GM21526 (cell line): Measurements from ENCODE around the gene GRIK4.

Experiments used
- ATAC-seq: cut with Tn5 transposase; IDR thresholded peaks from one replicate; pipeline ENCODE4 v1.9.1; 2021; ENCODE audit warnings: moderate library complexity; ENCODE audit not compliant: unreplicated experiment, low FRiP score

The GRIK4 gene

DNA sequence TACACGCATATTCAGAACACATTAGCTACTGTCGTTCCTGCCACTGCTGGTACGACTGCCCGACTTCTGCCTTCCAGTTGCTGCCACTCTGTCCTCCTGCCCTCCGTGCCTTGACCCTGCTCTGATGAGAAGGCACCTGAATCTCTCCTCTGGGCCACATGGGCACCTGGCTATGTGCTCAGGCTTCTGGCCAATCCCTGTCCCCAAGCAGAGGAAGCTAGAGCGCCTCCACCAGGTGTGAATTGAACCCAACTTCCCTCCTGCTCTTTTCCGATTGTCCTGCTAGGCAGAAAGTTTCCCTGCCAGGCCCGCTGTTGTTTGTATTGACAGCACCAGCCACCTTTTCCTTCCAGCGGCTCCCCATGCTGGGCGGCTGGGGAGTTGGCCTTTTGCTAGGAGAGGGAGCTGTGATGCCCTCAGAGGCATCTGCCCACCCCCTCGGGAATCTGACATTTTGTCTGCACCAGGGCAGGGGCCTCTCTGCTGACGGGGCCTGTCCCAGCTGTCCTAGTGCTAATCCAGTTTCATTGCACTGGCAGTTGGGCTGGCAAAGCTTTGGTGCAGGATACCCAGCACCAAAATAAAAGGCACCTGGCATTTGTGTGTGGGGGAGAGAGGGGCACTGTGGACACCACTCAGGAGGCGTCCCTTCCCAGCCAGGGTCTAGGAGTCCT is 118.0 kb downstream of the GRIK4 start:
- no peak for ATAC-seq

DNA sequence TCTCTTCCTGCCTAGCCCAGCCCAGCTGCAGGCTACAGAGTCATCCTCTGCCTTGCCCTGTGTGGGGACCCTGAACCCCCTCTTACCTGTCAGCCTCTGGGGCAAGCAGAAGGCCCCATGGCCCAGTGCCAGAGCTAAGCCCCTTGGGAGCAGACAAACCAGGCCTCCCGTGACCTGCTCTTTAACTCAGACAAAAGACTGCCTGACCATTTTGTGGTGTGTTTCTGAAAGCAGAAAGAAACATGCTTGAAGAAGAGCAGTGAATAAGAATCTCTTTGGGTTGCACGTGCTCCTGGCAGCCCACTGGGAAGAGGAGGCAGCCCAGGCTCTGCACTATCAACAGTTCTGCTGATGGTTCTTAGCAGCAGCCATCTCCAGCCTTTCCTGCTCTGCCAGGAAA is 118.6 kb downstream of the GRIK4 start:
- ATAC-seq: no peak

DNA sequence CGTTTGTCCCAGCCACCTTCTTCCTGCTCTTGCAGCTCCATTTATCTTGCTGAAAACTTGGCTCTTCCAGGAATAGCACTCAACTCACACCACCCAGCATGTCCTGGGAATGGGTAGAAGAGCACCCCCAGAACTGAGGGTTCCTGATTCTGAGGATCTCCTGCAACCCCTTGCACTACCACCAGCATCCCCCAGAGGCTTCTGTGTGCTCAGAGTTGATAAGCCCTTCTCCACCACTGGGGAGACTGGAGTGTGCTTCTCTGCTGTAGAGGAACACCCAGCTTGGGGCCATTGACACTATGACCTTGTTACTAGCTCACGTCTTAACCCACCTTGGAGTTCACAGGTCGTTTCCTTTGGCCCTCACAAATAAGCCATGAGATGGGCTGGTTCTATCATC is 121.0 kb downstream of the GRIK4 start:
- ATAC-seq: no peak

DNA sequence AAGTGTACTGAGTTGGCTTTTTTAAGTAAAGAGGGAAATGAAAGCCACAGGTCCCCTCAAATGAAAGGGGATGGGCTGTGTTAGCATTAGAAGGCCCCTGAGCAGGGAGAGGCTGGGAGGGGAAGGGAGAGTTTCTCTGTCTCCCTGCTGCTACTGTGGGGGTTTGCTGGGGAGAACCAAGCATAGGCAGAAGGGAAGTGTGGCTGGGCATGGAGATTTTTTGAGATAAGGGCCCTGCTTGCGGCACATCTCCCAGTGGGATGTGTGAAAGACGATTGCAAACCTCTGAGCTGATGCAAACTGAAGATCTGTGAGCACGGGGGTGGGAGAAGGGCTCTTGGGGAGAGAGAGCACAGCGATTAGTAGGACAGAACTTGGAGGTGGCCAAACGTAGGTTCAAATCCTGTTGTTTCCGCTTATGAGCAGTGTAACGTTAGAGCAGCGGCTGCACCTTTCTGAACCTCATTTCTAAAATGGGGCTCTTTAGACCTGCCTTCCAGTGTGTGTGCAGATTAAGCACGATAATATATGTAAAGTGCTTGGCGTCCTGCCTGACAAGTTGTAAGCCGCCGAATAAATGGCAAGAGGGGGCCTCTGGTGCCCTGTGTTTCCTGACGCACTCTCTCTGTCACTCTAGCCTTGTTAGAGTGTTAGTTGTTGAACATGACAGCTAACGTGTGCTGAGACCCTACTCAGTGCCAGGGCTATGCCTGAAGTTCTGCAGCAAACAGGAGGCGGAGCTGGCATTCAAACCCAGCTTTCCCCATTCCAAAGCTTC is 122.3 kb downstream of the GRIK4 start:
- ATAC-seq: no peak

DNA sequence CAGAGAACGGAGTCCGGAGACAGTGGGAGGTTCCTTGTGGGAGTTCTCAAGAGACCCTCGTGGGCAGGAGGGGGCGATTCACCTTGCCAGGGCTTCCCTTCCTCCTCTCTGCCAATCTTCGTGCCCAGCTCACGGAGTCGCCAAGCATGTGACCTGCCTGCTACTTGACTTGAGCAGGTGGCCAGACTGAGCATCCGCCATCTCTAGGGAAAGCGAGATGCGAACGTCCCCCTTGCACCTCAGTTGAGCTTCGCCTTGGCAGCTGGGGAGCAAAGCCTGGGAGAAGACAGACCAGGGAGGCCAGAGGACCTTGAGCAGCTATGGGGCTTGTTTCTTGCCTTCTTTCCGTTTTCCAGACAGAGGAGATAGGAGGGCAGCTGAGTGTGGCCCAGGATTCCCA is 123.2 kb downstream of the GRIK4 start:
- ATAC-seq: no peak

DNA sequence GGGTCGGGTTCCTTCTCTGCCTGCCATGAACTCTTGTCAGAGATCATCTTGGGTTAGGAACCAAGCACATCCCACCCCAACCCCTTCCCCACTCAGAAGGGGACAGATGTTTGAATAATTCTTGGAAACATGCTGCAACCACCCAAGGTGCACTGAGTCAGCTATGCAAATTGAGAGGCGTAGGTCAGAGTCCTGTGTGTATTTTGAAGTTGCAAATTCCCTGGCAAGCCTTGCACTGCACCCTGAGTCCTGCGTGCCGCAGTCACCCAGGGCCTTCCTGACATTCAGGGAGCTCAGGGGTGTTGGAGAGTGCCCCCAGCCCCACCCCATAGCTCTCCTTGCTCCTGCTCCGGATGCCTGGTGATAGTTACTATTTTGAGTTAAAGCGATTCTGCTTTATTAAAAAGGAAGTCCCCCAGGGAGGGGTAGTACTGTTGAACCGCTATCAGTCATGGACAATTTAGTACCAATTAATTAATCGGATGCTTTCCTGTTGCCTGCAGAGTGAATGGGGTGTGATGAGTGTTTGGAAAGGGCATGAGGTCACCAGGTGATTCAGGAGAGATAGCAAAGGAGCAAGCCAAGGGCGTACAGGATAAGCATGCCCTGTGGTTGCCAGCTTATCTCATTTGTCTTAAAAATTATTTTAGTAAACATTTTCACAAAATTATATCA is 123.7 kb downstream of the GRIK4 start:
- no peak for ATAC-seq

DNA sequence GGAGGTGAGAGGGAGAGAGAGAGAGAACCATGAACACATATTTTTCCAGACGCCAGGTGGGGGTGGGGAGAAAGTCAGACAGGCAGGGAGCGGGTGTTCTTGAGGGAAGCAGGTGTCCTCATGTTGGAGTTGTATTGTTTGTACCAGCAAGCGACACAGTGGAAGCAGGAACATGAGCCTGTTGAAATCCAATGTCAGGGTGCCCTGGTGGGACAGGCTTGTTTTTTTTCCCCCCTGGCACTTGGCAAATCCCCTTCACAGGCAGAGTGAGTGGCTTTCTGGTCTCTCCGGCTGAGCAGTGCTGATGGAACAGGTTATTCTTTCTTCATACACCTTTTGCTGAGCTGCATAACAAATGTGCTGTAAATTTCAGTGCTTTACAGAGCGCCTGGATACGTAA is 125.6 kb downstream of the GRIK4 start:
- no peak for ATAC-seq

DNA sequence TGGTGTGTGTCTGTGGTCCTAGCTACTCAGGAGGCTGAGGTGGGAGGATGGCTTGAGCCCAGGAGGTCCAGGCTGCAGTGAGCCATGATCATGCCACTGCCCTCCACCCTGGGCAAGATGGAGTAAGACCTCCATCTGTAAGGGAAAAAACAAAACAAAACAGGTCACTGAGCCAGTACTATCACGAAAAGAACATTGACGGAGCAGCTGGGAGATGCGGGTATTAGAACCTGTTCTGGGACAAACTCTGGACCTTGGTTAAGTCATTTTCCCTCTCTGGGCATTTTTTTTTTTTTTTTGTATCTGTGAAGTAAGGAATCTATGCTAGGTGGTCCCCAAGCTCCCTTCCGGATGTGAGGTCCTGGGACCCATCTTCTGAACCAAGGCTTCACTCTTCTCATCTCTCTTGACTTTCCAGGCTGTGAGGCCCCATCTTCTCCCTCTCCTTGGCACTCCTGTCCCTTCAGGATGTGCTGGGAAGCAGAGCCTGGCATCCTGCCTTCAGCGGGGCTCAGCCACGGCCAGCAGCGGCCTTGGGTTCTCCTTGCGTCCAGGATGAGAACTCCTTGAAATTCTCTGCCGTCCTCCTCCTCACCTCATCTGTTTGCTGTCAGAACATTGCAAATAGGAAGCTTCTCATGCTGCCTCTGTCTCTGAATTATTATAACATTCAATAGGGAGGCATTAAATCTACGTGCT is 130.8 kb downstream of the GRIK4 start:
- ATAC-seq: no peak

DNA sequence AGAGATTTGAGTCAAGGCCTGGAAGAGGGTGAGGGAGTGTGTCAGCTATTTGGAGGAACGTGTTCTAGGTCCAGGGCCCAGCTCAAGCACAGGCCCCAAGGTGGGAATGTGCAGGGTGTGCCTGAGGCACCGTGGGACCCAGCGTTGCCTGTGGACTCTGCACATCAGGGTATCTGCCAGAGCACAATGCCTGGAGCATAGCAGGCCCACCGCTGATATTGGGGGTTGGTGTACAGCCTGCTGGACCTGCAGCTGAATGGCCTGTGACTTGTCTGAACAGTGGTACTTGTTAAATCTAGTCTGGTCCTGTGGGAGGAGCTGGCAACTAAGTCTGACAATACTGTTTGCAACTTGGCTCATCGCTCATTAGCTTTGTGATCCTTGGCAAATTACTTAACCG is 131.7 kb downstream of the GRIK4 start:
- ATAC-seq: no peak

DNA sequence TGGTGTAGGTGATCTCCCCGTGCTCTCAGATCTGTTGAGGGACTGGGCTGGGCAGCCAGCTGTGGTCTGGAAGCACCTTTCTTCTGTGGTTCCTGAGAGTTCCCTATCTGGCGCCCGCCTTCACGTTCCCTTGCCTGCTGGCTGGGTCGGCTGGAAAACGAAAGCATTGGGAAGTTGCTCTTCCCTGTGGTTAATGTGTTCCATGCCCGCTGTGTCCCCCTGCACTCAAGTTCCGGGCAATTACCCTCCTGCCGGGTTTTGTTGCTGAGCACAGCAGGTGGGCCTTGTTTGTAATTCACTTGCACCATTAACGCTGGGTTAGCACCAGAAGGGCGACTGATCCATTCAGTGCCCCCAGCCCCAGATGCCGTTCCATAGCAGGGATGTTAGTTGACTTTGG is 134.1 kb downstream of the GRIK4 start:
- no peak for ATAC-seq

DNA sequence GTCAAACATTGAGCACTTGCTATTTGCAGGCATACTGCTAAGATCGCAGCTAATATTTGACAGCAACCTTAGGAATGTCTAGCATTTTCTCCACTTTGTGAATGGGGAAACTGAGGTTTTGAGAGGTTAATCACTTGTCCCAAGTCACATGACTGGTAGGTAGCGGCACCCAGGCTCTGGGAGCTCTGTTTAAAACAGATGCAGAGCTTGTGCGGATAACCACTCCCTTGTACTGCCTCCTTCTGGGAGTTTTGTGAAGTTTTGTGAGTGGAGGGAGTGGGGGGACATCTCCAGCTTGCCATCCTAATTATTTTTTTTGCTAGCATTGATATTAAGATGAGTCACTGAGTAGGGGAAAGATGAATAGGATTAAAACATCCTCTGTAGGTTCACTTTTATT is 134.7 kb downstream of the GRIK4 start:
- no peak for ATAC-seq

DNA sequence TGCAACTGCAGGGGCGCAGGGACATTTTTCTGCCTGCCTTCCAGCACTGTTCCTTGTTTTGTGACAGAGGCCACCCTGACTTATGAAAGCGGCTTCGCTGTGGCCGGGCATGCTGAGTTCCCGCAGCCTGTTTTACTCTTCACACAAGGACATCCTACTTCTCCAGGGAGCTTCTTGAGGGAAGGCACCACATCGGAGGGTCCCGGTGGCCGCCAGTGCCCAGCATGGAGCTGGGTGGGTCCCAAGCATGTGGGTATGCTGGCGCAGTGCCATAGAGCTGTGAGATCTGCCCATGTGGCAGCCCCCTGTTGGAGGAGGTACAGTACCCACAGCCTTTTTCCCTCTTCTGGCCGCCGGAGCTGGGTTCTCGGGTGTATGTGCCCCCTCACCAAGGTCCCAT is 136.1 kb downstream of the GRIK4 start:
- ATAC-seq: no peak

DNA sequence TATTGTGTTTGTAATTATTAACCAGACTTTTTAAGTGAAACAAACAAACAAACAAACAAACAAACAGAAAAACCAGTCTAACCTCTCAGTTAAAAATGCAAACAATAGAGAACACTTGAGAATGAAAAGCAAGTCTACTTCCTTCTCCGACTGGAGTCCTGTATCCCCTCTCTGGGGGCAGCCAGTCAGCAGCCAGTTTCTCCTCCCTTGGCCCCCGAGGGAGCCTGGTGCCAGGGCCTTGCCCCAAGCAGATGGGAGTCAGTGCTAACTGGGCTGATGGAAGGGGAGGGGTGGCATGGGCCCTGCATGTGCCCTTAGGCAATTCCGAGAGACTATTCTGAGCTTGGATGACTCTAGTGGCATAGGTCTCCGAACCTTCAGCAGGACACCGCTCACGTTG is 137.2 kb downstream of the GRIK4 start:
- ATAC-seq: no peak

DNA sequence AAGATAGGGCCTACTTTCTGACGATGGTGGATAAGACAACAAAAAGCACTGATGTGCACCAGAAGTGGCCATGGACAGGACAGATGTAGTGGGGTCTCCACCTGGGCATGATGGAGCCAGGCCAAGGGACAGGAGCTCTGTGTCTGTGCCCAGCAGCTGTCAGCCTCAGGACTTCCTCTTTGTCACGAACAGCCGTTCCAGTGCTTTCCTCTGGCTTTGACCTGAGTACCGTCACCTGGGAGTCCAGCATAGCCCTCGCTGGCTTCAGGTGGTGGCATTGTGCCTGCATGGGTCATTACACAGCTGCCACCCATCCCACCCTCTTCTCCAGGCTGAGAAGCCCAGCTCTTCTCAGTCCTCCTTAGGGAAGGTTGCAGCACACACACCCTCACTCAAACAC is 137.8 kb downstream of the GRIK4 start:
- ATAC-seq: no peak

DNA sequence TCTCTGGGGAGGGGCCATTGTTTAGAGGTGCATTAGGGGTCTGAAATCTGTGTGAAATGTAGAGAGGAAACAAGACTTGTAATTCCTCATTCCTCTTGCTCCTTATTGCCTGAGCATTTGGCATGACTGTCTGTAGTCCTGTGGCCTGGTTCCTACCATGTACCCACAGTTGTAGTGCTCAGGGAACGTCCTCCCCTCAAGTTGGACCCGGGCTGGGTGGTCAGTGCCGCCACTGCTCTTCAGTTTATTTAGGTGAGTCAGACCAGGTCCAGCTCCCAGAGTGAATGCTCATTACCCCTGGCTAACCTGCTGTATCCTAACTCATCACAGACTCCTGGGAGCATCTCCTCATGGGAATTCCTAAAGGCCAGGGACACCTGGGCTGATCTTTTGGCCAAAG is 139.8 kb downstream of the GRIK4 start:
- ATAC-seq: no peak

DNA sequence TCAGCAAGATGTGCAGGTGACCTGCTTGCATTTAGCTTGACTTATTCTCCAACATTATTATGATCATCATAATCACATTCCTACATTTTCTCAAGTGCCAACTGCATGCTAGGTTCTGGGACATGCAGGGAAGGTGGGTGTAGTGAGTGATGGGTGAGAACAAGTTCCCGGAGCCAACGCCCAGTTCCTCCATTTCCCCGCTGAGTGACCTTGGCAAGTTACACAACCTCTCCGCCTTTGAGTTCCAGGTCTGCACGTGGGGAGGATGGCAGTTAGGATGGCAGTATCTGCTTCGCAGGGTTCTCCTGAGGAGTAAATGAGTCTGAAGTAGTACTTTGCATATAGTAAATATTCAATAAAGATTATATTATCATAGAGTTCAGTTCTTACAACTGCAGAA is 140.3 kb downstream of the GRIK4 start:
- ATAC-seq: no peak

DNA sequence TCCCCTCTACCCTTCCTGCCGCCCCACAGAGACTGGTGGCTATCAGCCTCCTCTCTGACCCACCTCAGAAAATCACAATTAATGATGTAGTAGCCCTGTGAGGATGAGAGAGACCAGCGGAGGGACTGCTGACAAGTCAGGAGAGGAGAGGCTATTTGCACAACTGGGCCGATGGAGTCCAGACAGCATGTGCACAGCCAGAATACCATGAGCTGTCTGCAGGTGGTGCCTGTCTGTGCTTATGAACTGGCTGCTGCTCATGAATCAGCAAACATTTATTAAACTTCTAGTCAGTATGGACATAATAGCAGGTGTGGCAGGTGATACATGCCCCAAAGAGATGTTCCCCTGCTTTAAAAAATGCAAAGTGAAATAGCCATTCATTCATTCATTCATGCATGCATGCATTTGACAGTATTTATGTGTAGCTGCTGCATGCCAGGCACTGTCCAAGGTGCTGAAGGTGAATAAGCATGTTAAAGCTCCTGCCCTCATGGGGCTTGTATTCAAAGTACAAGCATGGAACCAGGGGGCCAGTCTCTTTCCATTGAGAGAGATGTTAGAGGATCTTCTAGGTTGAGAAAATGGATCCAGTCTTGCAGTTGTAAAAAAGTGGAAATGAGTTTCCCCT is 141.3 kb downstream of the GRIK4 start:
- no peak for ATAC-seq

DNA sequence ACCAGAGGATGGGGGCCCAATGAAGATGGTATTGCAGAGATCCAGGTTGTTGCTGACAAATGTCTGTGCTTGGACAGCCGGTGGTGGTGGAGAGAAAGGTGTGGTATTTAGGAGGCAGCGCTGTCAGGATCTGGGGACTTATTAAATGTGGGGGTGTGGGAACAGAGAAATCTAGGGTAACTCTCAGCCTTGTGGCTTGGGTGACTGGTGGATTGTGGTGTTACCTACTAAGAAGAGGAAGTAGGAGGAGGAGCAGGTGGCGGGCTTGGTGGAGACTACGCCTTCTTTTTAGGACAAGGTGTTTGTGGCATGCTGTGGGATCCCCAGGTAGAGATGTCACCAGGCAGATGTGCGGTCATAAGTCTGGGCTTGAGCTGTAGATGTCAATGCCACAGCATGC is 144.0 kb downstream of the GRIK4 start:
- no peak for ATAC-seq

DNA sequence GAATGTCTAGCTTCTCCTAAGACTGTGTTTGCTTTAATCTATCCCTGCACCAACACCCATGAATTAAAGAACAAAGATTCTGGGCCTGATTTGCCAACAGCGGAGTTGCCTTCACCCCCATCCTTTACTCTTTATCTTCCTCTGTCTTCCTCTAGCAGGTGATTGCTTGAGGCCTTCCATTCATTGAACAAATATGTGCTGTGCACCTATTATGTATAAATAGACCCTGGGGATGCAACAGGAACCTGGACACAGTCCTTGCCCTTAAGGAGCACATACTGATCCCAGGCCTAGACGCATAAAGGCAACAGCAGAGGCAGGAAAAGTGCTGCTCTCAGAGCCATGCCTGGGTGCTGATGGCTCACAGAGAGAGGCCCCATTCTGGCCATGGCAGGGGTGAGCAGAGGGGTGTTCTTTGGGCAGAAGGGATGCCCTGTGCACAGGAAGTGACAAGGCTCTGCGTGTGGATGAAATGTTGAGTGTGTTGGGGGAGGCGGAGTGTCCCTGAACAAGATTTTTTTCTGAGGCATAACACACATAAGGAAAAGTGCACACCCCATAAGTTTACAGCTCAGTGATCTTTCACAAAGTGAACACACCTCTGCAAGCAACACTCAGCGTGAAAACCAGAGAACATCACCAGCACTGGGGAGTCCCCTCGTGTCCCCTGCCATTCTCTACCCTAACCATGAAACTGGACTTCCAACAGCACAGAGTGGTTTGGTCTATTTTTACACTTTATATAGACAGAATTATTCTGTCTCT is 145.9 kb downstream of the GRIK4 start:
- ATAC-seq: peak; percentile 44

DNA sequence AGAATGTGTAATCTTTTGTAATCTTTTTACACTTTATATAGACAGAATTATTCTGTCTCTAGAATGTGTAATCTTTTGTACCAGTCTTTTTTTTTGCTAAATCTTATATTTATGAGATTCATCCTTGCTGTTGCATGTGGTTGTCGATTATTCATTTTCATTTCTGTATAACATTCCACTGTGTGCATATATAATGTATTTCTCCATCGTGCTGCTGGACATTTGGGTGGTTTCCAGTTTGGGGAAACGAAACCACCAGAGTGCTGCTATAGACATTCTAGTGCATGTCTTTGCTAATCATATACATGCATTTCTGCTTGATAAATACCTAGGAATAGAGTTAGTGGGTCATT is 146.5 kb downstream of the GRIK4 start:
- ATAC-seq: peak; percentile 45
